Neural cell (in vitro differentiated cells): ENCODE data around the gene ZNF438. TPM values are rescaled to one million over a fixed set of nuclear protein-coding genes. Genes with fewer than 3 reads are reported as not detected.

Experiments
- H2AFZ ChIP-seq: fragments of 200-600, 300-800 bp; sonication (generic), shearing (Covaris generic); 2 replicates; pipeline ENCODE4 v1.6.0; 2014; ENCODE audit warnings: low read depth, mild to moderate bottlenecking, antibody characterized with exemption, low read length, moderate library complexity
- H3F3A ChIP-seq: fragments of 200-600 bp; shearing (Covaris generic); 2 replicates; pipeline ENCODE4 v1.6.1; 2016; ENCODE audit warnings: mild to moderate bottlenecking, moderate library complexity, mixed read lengths, antibody characterized with exemption, low read length; ENCODE audit not compliant: insufficient read depth, poor library complexity, severe bottlenecking
- H3K27ac ChIP-seq: fragments of 200-600, 300-800 bp; sonication (generic), shearing (Covaris generic); 2 replicates; pipeline ENCODE4 v1.5.1; 2014; ENCODE audit warnings: mild to moderate bottlenecking, low read length, moderate library complexity
- H3K27me3 ChIP-seq: fragments of 300-800, 200-600 bp; sonication (generic), shearing (Covaris generic); 2 replicates; pipeline ENCODE4 v1.6.0; 2014; ENCODE audit warnings: mild to moderate bottlenecking, low read depth, low read length, moderate library complexity; ENCODE audit not compliant: insufficient read depth
- H3K36me3 ChIP-seq: fragments of 300-800, 200-600 bp; sonication (generic), shearing (Covaris generic); 2 replicates; pipeline ENCODE4 v1.5.1; 2014; ENCODE audit warnings: mild to moderate bottlenecking, antibody characterized with exemption, low read length, moderate library complexity; ENCODE audit not compliant: insufficient read depth
- H3K4me2 ChIP-seq: fragments of 300-800, 200-600 bp; sonication (generic), shearing (Covaris generic); 2 replicates; pipeline ENCODE4 v1.6.0; 2014; ENCODE audit warnings: mild to moderate bottlenecking, low read length
- H3K4me3 ChIP-seq: fragments of 300-800, 200-600 bp; sonication (generic), shearing (Covaris generic); 2 replicates; pipeline ENCODE4 v1.5.1; 2014; ENCODE audit warnings: mild to moderate bottlenecking, low read length, moderate library complexity
- H3K79me2 ChIP-seq: fragments of 200-600 bp; shearing (Covaris generic); replicated peaks from 2 replicates; pipeline ENCODE4 v1.6.0; 2014; ENCODE audit warnings: mild to moderate bottlenecking, low read length, moderate library complexity; ENCODE audit not compliant: insufficient read depth
- H3K9ac ChIP-seq: fragments of 300-800, 200-600 bp; sonication (generic), shearing (Covaris generic); 2 replicates; pipeline ENCODE4 v1.6.1; 2016; ENCODE audit warnings: mild to moderate bottlenecking, low read length, mixed read lengths
- H3K9me2 ChIP-seq: fragments of 200-600 bp; shearing (Covaris generic); 2 replicates; pipeline ENCODE4 v1.6.1; 2016; ENCODE audit warnings: mild to moderate bottlenecking, low read length, mixed read lengths; ENCODE audit not compliant: insufficient read depth
- H3K9me3 ChIP-seq: fragments of 200-600, 300-800 bp; sonication (generic), shearing (Covaris generic); 2 replicates; pipeline ENCODE4 v1.6.1; 2016; ENCODE audit warnings: mild to moderate bottlenecking, mixed run types, low read length, moderate library complexity, mixed read lengths
- H4K20me1 ChIP-seq: fragments of 200-600 bp; shearing (Covaris generic); 2 replicates; pipeline ENCODE4 v1.6.1; 2016; ENCODE audit warnings: mild to moderate bottlenecking, mixed run types; ENCODE audit not compliant: insufficient read depth
- CTCF ChIP-seq: fragments of 450-650 bp; IDR thresholded peaks from 2 replicates; pipeline ENCODE4 v1.5.1; 2014; ENCODE audit warnings: antibody characterized with exemption, mild to moderate bottlenecking, moderate library complexity; ENCODE audit not compliant: poor library complexity, severe bottlenecking
- EP300 ChIP-seq: fragments of 450-650 bp; conservative IDR thresholded peaks from 2 replicates; pipeline ENCODE4 v1.6.1; 2014; ENCODE audit warnings: antibody characterized with exemption, mild to moderate bottlenecking, moderate library complexity; ENCODE audit not compliant: poor library complexity, severe bottlenecking
- EZH2 ChIP-seq: fragments of 200-600, 300-800 bp; shearing (Covaris generic), sonication (generic); IDR thresholded peaks from 2 replicates; pipeline ENCODE4 v1.6.1; 2014; ENCODE audit warnings: antibody characterized with exemption, low read length, borderline replicate concordance, mild to moderate bottlenecking; ENCODE audit not compliant: insufficient read depth, poor library complexity, severe bottlenecking
- MXI1 ChIP-seq: fragments of 450-650 bp; conservative IDR thresholded peaks from 2 replicates; pipeline ENCODE4 v1.6.1; 2014; ENCODE audit warnings: antibody characterized with exemption, mild to moderate bottlenecking; ENCODE audit not compliant: poor library complexity, severe bottlenecking
- POLR2AphosphoS5 ChIP-seq: IDR thresholded peaks from 2 replicates; pipeline ENCODE4 v1.6.1; 2012
- RAD21 ChIP-seq: fragments of 450-650 bp; conservative IDR thresholded peaks from 2 replicates; pipeline ENCODE4 v1.6.1; 2014; ENCODE audit warnings: antibody characterized with exemption, mild to moderate bottlenecking, moderate library complexity
- REST ChIP-seq: IDR thresholded peaks from 2 replicates; pipeline ENCODE4 v1.6.1; 2012; ENCODE audit warnings: borderline replicate concordance
- SMC3 ChIP-seq: fragments of 450-650 bp; conservative IDR thresholded peaks from 2 replicates; pipeline ENCODE4 v1.6.1; 2014; ENCODE audit warnings: antibody characterized with exemption, mild to moderate bottlenecking, moderate library complexity; ENCODE audit not compliant: poor library complexity
- TAF1 ChIP-seq: IDR thresholded peaks from 2 replicates; pipeline ENCODE4 v1.6.1; 2012; ENCODE audit warnings: low read depth
- polyA plus RNA-seq: library from polyadenylated mRNA; depleted of rRNA; stranded (reverse); fragments of >200 nt; gene quantifications from 2 replicates; pipeline ENCODE4 v1.2.3, GENCODE V29; 2014

The ZNF438 gene
- polyA plus RNA-seq, 1 donor from 2014 or later = 0.78 TPM

- H2AFZ ChIP-seq = no peak overlapping the region
Observed at GRCh38 chr10:30991647-30992011, 40.0 kb downstream of the ZNF438 start.

GRCh38 chr10:30990971-30991646 lies 40.6 kb downstream of the ZNF438 start:
- Histone ChIP-seq H3K36me3 (no peaks in the 10 kb centered on the region), H3K9ac (no peak overlapping the region), H3K4me3 (no peak overlapping the region), H2AFZ (no peak overlapping the region), H3K27ac (no peak overlapping the region), H3F3A (no peaks in the 10 kb centered on the region), H3K79me2 (no peaks in the 10 kb centered on the region), H3K9me2 (no peaks in the 10 kb centered on the region), H3K27me3 (no peaks in the 10 kb centered on the region), H3K9me3 (no peaks in the 10 kb centered on the region), H4K20me1 (no peaks in the 10 kb centered on the region), H3K4me2 (no peak overlapping the region)
- TF ChIP-seq REST (no peak), TAF1 (no peak), EZH2 (no peak), SMC3 (no peak), MXI1 (no peak)

More at GRCh38 chr10:30991647-30992011, 40.0 kb downstream of the ZNF438 start:
- H3K4me2 ChIP-seq = no peak overlapping the region
- no peak overlapping the region for H3K27ac ChIP-seq
- TF ChIP-seq EP300 (no peak), REST (no peak), RAD21 (no peak), TAF1 (no peak), SMC3 (no peak), POLR2AphosphoS5 (no peak), CTCF (no peak), EZH2 (no peak), MXI1 (no peak)
- H3K4me3 ChIP-seq = no peak overlapping the region
- no peaks in the 10 kb centered on the region for H4K20me1 ChIP-seq
- no peak overlapping the region for H3K9ac ChIP-seq
- H3K36me3 ChIP-seq = no peaks in the 10 kb centered on the region
- H3K79me2 ChIP-seq = no peaks in the 10 kb centered on the region
- H3K9me2 ChIP-seq = no peaks in the 10 kb centered on the region
- no peaks in the 10 kb centered on the region for H3F3A ChIP-seq
- no peaks in the 10 kb centered on the region for H3K27me3 ChIP-seq
- no peaks in the 10 kb centered on the region for H3K9me3 ChIP-seq
